GM18505 (cell line): ENCODE measurements around the gene ZNF514.
"Not testable (repeated sequence)": the region's sequence is repeated elsewhere in the genome, so short reads cannot be mapped to it uniquely, and the experiment has no call there.

Experiments
- ATAC-seq: cut with Tn5 transposase; IDR thresholded peaks from one replicate; pipeline ENCODE4 v1.9.1; 2021; ENCODE audit not compliant: unreplicated experiment
- POLR2A ChIP-seq: IDR thresholded peaks from 4 replicates; pipeline ENCODE4 v1.6.1; 2011; ENCODE audit warnings: borderline replicate concordance; ENCODE audit not compliant: insufficient read depth, insufficient read length; ENCODE audit errors: extremely low read depth

ZNF514 gene

DNA sequence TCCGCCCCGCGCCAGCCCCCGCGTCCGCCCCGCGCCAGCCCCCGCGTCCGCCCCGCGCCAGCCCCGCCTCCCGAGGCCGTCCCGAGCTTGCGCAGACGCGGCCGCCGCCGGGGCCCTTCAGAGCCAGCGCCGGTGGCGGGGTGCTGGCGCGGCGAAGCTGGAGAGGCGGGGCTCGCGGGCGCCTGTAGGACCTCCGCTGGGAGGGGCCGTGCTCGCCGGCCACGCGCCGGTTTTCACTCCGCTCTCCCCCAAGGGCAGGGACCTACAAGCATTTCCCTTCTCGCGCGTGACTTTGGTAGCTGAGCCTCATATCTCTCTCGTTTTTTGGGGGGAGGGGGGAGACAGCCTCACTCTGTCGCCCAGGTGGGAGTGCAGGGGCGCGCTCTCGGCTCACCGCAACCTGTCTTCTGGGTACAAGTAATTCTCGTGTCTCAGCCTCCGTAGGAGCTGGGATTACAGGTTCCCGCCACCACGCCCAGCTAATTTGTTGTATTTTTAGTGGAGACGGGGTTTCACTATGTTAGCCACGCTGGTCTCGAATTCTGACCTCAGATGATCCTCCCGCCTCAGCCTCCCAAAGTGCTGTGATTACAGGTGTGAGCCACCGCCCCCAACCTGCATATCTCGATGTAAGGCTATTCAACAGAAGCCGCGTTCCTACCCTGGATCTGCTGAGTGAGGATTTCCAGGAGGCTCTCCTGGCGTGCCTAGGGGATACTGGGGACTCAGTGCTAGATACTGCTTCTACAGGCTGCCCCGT, at the start of gene ZNF514:
Gene ZNF514, minus strand, starts transcription at position 159 of the 760 bp plus-strand sequence. CDS start 6,595 bp downstream, outside the sequence.
- ATAC-seq, result peak; percentile 93

DNA sequence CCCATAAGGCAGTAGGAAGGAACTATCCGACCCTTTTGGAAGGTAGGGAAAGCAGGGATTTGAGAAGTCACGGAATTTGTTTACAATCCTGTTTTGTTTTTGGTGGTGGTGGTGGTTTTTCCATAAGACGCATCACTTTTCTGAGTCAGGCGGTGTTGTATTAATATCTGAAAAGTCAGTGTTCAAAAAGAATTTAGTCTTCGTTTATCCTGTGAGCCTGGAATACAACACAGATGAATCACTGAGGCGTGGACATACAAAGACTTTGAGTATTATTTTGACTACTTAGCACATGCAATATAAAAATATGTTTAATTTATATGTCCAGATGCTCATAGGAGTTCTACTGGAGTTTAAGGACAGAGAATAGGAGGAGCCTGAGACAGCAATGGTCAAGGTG, 48.5 kb upstream of the ZNF514 start:
- no peak for ATAC-seq

More for the DNA sequence above, at the start of gene ZNF514:
- TF ChIP-seq POLR2A, result peak; percentile 46

DNA sequence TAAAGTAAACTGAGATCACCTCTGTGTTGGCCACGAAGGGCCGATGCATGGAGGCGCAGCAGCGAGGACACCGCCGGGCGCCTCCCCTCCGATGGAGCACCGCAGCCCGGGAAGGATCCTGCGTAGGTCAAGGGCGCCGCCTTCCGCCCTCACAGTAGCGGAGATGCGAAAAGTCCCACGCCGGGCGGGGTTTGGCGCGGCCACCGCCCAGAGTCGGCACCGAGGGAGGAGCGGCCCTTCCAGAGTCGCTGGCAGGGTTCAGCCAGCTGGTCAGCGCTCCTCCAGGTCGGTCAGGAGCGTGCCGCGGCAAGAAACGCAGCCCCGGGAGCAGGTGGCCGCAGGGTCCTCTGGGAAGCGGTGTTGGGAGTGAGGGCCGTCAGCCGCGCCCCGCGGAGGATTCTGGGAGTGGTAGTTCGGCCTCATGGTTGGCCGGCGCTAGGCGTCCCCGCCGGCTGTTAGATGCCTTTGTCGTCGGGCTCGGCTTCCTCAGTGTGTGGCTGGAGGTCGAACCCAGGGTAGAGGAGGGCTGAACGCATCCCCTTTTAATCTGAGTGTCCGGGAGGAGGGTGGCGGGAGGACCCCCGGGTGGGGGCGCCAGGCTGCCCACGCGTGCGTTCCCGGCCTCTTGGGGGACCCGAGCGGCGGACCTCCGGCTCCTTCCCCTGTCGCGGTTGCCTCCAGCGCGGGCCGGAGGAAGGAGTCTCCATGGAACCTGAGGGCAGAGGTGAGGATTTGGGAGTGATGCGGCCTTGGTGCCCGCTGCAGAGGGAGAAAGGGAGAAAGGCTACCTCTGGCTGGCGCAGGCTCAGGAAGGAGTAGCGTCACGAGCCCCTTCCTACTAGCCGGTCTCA, 47.7 kb upstream of the ZNF514 start, which contains the start of gene ZNF892:
Gene ZNF892, plus strand, starts transcription at position 411 of the 851 bp plus-strand sequence. Its CDS starts 295 bp downstream, at position 706.
- TF ChIP-seq POLR2A, result peak; percentile 62

More for the DNA sequence above, 48.5 kb upstream of the ZNF514 start:
- TF ChIP-seq POLR2A, result no peak

DNA sequence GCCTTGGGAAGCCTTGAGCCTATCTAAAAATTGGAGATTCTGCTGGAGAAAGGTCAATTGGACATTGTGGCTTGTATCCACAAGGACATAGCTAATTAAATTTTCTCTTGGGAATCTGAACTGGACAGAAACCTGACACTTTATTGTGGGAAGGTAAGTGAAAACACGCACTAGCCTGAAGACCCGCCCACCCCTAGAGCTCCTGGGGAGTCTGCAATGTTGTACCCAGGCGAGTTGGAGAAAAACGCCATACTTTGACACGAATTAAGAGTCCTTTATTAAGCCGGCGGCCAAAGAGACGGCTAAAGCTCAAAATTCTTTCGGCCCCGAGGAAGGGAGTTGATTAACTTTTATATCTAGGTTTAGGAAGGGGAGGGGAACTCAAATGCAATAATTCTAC, 46.4 kb upstream of the ZNF514 start:
- no peak for TF ChIP-seq POLR2A
- no peak for ATAC-seq

More for the DNA sequence above, 47.7 kb upstream of the ZNF514 start, which contains the start of gene ZNF892:
- peak; percentile 97 for ATAC-seq

DNA sequence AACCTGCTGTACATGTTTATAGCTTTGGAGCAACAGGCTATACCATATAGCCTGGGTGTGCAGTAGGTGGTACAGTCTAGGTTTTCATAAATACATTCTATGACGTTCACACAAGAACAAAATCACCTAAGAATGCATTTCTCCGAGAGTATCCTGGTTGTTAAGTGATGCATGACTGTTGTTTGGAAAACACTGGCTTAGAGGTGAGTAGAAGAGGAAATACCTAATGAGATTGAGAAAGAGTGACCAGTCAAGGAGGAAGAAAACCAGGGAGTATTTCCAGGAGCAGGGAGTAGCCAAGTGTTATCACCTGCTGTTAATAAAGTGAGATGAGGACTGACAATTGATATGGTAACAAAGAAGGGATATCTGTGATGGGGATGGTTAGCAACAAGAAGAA, 44.7 kb upstream of the ZNF514 start:
- no peak for TF ChIP-seq POLR2A

DNA sequence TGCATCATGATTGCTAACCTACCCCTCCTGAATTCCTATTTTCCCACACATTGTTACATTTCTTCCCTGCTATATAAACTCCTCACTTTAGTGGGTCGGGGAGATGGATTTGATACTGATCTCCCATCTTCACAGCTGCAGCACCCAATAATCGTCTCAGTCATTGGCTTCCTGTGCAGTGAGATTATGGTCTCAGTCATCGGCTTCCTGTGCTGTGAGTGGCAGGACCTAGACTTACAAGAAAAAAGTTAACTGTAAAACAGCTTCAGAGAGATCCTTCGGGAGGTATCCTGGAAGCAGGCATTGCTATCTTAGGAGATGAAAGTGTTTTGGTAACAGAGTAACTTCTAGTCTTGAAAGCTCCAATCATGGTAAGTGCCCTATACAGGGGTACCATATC, 44.3 kb upstream of the ZNF514 start:
- ATAC-seq, result no peak
- no peak for TF ChIP-seq POLR2A

More for the DNA sequence above, 44.7 kb upstream of the ZNF514 start:
- ATAC-seq, result no peak

DNA sequence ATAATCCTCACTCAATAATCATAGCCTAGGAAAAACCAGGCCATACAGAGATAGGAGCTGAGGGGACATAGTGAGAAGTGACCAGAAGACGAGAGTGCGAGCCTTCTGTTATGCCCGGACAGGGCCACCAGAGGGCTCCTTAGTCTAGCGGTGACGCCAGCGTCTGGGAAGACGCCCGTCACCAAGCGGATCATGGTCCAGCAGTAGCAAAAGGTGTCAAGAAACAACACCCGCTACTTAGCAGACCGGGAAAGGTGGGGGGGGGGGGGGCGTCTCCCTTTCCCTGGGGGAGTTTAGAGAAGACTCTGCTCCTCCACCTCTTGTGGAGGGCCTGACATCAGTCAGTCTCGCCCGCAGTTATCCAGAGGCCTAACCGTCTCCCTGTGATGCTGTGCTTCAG, 33.3 kb upstream of the ZNF514 start:
- not testable (repeated sequence) for ATAC-seq

DNA sequence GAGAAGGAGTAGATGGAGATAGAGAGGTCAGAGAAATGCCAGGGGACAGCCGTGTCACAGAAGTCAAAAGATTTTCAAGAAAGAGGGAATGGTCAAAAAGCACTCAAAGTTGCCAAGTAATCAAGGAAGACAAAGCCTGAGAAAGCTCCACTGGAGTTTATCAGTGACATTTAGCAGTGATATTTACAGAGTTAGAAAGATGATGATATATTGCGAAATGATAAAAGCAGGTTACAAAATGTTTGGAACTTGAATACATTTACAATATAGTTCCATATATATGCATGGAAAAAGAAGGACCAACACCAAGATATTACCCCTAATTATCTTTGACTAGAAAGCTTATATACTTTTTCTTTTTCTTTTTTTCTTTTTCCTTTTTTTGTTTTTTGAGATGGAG, 26.3 kb upstream of the ZNF514 start:
- no peak for ATAC-seq
- TF ChIP-seq POLR2A, result no peak

DNA sequence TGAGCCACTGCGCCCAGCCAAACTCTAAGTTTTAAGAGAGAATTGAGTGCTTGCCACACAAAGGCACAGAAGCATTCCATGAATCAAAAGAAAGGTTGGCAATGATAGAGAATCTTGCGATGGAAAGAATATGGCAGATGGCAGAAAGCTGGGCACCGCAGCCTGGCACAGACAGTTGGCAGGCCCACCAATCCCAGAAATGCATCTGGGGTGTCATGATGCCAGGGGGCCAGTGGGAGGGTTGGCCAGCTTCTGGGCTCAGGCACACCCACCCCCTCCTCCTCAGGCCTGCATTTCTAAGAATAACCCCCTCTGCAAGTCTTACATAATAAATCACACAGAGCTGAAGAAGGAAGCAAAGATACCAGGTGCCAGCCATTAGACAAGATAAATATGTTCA, 25.5 kb upstream of the ZNF514 start:
- ATAC-seq, result no peak

DNA sequence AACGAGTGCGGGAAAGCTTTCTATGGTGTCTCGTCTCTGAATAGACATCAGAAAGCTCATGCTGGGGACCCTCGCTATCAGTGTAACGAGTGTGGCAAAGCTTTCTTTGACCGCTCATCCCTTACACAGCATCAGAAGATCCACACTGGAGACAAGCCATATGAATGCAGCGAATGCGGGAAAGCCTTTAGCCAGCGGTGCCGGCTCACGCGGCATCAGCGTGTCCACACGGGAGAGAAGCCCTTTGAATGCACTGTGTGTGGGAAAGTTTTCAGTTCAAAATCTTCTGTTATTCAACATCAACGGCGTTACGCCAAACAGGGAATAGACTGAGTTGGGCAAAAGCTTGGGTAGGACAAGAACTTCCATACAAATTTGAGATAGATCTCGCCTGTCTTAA, 22.1 kb upstream of the ZNF514 start:
- TF ChIP-seq POLR2A, result no peak
- no peak for ATAC-seq

More for the DNA sequence above, 25.5 kb upstream of the ZNF514 start:
- TF ChIP-seq POLR2A, result no peak

DNA sequence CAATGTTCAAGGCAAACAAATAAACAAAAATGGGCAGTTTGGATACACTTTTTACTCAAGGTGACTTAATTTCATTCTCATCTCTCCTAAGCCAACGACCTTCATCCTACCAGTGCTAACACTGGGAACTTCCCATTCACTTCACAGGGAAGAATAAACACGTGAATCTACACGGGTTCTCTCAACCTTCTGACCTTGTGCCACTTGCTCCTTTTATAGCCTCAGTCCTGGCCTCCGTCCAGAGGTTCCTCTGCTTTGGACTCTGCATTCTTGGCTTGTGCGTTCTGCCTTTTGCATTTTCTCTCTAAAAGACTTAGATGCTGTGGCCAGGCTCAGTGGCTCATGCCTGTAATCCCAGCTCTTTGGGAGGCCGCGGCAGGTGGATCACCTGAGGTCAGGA, 19.8 kb upstream of the ZNF514 start:
- TF ChIP-seq POLR2A, result no peak
- ATAC-seq, result no peak

DNA sequence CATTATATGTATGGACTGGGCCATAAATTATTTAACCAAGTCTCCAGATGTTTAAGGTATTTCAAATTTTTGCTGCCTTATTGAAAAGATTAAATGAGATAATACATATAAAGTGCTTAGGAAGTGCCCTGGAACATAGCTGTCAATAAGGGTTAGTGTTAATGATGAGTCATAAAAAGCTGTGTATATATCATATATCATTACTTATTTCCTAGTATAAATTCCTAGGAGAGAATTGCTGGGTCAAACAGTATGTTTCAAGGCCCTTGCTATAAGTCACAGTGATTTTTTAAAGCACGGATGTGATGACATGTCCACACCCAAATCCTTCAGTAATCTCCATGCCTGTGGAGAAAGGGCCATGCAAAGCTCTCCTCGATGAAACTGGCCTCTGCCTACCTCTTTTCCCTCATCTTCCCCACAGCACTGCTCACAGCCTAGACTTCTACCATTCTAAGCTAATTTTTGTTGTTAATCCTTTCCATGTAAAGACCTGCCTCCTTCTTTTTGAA, 14.4 kb upstream of the ZNF514 start:
- no peak for TF ChIP-seq POLR2A
- ATAC-seq, result no peak

DNA sequence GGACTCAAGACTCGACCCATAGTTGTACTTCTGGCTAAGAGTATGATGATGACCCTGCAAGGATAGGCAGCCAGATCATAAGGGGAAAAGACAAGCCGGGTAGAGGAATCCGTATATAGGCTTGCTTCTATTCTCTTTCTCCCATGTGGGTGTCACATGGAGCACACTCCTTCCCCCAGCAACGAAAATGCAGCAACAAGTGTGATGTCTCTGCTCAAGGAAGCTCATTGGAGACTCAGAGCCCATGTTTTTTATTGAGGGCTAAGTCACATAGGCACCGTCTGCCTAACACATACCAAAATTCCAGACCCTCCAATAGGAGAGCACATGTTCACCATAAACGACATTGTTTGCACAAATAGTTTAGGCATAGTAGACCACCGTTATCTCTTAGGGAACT, 12.3 kb upstream of the ZNF514 start:
- ATAC-seq, result no peak

More for the DNA sequence above, 12.3 kb upstream of the ZNF514 start:
- no peak for TF ChIP-seq POLR2A
